ENCODE results near the gene SMYD1.

SMYD1 gene

DNA sequence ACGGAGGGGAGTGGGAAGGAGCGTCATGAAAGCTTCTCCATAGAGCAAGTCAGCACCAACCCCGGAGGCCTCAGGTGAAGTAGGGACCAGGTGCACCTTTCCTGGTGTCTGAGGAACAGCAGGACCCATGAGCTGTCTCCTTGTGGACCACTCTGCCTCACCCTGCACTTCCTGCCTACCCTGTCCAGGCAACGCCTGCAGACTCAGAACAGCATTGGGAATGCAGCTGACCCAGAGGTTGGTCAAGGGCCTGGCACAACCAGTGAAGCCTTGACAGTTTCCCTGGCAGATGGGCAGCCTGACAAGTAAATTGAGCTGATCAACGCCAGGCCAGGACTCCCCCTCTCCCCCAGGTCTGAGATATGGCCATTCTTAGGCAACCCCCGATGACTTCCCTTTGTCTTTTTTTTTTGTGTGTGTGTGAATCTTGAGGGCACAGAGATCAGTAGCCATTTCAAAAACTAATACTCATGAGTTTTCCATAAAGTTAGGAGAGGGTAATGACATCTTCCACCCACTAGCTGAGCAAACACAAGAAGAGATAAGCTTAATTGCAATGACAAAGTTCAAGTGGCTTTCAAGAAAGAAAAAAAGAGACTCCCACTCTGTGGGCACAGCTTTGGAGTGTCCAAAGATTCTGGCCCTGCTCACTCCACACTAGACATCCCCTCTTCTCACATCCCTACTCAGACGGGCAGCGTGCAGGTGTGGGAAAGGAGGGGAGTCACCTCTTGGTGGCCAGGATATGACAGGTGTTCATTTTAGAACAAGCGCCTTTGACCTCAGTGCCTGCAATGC lies 63.8 kb downstream of the SMYD1 start:
- H3K4me3 ChIP-seq (ENCODE audit: low read length), result no peak overlapping the region
- DNase-seq (ENCODE audit: low read depth, low spot score), result no peak

DNA sequence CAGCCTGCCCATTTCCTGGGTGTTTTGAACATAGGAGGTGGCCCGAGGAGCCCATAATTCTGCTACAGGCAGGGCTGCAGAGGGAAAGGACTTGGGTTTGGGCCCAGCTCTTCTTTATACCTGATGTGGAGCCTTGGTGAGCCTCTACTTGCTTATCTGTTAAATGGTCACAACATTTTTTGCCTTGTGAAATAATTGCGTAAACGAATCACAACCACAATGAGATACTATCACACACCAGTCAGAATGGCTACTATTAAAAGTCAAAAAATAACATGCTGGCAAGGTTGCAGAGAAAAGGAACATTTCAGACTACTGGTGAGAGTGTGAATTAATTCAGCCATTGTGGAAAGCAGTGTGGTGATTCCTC lies 64.4 kb downstream of the SMYD1 start:
- DNase-seq (ENCODE audit: low read depth, low spot score), result no peak

DNA sequence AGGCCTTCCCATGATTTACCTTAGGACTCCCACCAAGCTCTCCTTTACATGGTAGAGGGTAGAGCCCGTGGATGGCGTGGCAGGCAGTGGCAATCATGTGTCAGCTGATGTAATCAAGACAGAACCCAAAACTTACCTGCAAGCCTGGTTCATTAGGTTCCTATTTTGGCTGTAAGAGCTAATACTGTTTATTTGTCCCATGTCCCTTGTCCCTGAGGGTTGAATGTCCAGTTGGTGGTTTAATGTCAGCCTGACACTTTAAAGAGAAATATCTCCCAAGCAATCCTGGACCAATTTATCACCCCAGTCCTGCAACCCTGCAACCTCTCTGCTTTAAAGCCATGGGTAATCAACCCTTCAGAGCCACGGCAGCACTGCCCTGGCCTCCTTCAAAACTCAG lies 66.2 kb downstream of the SMYD1 start:
- no peak for DNase-seq (ENCODE audit: low read depth, low spot score)
- no peak overlapping the region for H3K4me3 ChIP-seq (ENCODE audit: low read length)

More for the DNA sequence above, 64.4 kb downstream of the SMYD1 start:
- H3K4me3 ChIP-seq (ENCODE audit: low read length), result no peak overlapping the region

DNA sequence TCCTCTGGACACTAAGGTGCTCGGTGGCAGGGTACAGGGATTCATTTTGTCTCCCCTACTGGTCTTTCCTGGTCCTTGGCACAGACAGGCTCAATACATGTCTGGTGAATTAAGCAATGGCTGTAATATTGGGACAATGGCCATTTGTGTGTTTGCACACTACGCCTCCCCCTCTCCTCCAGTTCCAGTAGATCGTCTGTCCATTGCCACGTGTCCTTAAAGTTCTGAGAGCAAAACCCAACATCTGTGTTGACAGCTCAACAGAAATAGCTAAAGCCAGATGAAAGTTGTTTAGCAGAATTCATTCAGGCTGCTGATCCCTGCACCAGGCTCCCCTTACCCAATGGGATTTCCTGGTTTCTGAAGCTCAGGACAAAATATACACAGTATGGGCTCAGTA lies 69.2 kb downstream of the SMYD1 start:
- H3K4me3 ChIP-seq (ENCODE audit: low read length), result no peak overlapping the region
- no peak for DNase-seq (ENCODE audit: low read depth, low spot score)

DNA sequence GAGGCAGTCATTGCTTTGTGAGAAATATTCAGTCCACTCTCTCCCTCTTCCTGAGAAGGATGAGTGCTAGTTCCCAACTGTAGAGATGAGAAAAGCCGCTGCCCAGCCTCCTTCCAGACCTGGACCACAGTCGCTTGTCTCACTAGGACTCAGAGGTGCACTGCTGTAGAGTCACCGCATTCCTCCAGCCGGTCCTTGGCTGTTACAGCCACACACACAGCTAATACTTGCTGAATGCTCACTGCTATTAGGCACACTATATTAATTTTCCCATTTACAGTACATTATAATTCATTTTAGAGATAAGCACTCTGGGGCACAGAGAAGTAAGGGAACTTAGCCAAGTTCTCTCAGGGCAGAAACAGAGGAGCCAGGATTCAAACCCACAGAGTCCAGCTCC lies 70.2 kb downstream of the SMYD1 start:
- DNase-seq (ENCODE audit: low read depth, low spot score), result no peak
- no peak overlapping the region for H3K4me3 ChIP-seq (ENCODE audit: low read length)

DNA sequence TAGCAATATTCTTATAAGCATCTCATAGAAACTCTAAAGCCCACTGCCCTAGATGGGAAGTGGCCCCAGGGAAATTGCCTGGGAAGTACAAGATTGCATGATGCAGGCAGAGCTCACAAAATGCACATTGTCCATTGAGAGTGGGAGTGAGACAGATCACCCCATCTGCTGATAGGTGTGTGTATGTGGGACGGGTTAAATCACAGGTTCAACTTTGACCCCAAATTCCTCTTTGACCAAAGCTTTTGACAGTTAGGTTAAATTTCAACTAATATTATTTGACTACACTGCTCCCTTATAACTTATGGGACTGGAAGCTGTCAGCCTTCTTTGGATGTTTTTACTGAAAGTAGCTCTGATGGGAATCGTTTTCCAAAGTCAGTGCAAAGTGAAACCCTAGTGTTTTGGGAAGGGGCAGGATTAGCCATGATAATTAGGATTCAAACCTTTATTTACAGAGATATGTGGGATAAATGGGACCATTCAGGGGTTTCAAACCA lies 71.6 kb downstream of the SMYD1 start:
- DNase-seq (ENCODE audit: low read depth, low spot score), result no peak
- no peak overlapping the region for H3K4me3 ChIP-seq (ENCODE audit: low read length)

DNA sequence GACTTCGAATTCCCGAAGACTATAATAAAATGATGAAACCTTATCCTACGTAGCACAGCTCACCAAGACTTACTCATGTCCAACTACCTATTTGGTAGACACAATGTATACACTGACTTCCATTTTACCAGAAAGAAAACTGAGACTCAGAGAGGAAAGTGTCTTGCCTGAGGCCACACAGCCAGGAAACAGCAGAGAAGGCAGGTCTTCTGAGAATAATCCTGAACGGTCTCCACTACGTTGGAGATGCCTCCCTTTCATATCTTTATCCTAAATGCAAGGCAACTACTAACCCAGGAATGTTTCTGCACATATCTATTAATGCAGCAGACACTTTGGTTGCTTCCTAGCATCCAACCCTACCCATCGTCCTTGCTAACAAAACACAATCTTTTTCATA lies 72.2 kb downstream of the SMYD1 start:
- H3K4me3 ChIP-seq (ENCODE audit: low read length), result no peak overlapping the region
- DNase-seq (ENCODE audit: low read depth, low spot score), result no peak

DNA sequence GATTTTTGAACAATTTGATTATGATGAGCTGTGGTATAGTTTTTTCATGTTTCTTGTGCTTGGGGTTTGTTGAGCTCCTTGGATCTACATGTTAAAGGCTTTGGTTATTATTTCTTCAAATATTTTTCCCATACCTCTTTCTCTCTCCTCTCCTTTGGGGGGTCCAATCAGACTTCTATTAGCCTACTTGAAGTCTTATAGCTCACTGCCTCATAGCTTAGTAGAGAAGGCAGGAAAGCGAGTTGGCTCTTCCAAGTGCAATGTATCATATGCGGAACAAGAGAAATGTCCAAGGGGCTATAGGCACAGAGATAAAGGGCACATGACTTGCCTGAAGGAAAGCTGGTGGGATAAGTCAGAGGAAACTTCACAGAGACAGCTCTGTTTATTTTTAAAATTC lies 74.3 kb downstream of the SMYD1 start:
- no peak for DNase-seq (ENCODE audit: low read depth, low spot score)
- H3K4me3 ChIP-seq (ENCODE audit: low read length), result no peak overlapping the region

DNA sequence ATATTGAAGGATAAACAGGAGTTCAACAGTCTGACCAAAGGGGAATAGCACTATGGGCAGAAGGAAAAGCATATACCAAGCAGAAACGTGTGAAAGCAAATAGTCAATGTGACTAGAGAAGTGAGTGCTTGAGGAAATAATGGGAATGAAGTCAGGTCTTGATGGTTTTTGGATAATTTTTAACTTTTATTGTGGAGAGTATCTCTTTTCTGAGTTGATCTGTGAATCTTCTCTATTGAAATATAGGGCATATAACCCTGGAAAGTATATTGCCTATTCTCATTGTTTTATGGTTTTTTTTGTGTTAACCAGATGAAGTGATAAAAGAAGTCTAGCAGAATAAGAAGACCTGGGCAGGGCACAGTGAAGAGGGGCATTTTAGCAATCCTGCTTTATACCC lies 76.6 kb downstream of the SMYD1 start:
- no peak for DNase-seq (ENCODE audit: low read depth, low spot score)
- no peak overlapping the region for H3K4me3 ChIP-seq (ENCODE audit: low read length)

DNA sequence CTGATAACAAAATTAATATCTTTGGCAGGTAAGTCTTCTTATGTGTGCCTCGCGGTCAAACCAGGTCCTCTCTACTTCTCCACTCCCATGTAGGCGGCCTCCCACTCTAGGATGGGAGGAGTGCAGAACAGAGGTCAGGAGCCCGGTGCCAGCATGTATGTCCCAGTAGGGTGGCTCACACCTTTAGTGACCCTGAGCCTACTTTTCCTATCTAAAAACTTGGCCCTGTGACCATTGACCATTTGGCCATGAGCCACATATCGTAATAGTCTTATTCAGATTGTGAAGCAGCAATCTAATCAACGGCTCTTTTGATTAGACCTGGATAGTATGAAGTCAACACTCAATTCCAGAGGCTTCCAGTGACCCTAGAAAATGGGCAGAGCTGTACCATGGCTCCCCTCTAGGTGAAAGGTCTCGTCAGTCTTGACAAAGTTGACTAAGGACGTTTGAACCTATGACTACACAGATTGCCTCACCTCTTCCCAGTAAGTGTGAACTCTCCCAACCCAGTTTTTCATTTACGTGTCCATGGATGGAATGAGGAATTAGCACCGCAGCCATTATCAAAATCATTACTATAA lies 77.4 kb downstream of the SMYD1 start:
- H3K4me3 ChIP-seq (ENCODE audit: low read length), result no peak overlapping the region
- DNase-seq (ENCODE audit: low read depth, low spot score), result no peak

DNA sequence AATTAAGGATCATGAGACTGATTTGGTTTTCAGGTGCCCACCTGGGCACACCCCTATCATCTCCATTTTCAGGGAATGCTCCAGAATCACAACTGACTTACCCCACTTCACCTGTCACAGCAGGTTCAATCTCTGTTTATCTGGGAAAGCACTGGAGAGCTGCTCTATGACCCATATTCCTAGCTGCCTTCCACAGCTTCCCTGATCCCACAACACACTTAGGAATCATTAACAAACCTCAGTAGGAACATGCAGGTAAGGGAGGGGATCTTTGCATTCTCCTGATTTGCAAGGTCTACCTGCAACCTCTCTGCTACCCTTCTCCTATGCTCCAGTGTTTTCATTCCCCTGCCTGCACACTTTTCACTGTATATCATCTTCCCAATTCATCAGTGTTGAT lies 79.0 kb downstream of the SMYD1 start:
- no peak overlapping the region for H3K4me3 ChIP-seq (ENCODE audit: low read length)
- DNase-seq (ENCODE audit: low read depth, low spot score), result no peak

DNA sequence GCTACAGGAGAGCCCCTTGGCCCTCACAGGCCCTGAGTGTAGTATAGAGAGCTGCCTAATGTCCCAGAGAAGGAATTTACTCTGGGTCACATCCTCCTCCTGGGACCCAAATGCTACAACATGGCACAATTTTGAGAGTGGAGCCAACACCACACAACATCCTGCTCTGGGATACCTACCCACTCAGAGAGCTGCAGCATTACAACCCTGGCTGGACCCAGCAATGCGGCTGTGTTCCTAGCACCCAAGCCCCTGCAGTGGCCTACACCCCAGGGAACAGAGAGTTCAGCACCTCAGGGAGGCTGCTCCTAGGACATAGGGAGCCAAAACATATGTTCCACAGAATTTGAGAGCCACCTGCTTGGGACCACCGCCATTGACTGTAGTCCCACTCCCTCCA lies 79.5 kb downstream of the SMYD1 start:
- DNase-seq (ENCODE audit: low read depth, low spot score), result no peak
- H3K4me3 ChIP-seq (ENCODE audit: low read length), result no peak overlapping the region

DNA sequence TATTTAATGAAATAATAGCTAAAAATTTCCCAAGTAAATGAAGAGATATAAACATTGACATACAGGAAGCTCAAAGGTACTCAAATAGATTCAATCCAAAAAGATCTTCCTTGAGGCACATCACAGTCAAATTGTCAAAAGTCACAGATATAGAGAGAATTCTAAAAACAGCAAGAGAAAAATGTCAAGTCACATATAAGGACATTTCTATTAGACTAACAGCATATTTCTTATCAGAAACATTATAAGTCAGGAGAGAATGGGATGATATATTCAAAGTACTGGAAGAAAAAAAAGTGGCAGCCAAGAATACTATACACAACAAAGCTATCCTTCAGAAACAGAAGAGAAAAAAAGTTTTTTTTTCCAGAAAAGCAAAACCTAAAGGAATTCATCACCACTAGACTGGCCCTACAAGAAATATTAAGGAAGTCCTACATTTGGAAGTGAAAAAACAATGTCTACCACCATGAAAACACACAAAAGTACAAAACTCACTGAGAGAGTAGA lies 81.4 kb downstream of the SMYD1 start:
- no peak overlapping the region for H3K4me3 ChIP-seq (ENCODE audit: low read length)
- no peak for DNase-seq (ENCODE audit: low read depth, low spot score)

DNA sequence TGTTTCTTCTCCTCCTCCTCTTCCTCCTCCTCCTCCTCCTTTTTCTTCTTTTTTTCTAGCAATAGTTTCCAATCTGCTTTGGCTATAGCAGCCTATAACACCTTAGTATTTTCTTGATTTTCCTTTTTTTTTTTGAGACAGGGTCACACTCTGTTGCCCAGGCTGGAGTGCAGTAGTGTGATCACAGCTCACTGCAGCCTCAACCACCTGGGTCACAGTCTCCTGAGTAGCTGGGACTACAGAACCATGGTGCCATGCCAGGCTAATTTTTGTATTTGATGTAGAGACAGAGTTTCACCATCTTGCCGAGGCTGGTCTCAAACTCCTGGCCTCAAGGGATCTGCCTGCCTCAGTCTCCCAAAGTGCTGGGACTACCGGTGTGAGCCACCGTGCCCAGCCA lies 91.9 kb downstream of the SMYD1 start:
- H3K4me3 ChIP-seq (ENCODE audit: low read length), result no peak overlapping the region
- no peak for DNase-seq (ENCODE audit: low read depth, low spot score)

DNA sequence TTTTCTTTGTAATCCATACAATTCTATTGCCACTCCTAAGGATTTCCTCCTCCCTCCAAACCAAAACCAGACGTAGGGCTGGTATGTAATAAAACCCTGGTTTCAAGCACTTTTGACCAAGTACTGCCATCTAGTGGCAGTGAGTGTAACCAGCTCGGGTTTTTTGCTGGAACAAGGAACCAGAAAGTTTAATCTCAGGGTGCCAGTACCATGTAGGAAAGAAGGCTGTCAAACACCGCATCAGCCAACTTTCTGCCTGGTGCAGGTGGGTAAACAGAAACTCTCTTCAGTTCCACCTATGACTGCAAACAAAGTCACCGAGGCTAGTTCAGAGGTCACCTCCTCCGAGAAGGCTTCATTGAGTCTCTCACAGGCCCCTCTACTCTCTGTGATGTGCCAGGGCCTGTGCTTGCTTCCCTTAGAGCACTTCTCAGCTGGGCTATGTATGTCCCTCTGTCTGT lies 92.4 kb downstream of the SMYD1 start:
- peak; percentile 50 for DNase-seq (ENCODE audit: low read depth, low spot score)
- no peak overlapping the region for H3K4me3 ChIP-seq (ENCODE audit: low read length)

DNA sequence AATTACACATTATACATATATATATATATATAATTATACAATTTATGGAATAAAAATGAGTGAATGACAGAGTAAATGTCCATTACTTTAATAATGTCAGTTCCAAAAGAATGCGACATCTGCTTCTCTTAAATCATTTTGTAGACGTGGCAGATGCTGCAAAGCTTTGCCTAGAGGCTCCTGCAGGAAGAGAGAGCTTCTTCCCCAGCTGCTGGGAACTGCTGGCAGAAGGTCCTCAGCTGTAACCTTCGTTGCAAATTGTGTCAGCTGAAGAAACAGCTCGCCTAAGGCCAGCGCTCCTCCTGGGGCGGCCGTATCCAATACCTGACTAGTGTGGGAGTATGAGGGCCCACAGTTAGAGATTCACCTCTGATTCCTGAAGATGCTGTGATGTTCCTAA lies 92.9 kb downstream of the SMYD1 start:
- no peak for DNase-seq (ENCODE audit: low read depth, low spot score)
- H3K4me3 ChIP-seq (ENCODE audit: low read length), result no peak overlapping the region

DNA sequence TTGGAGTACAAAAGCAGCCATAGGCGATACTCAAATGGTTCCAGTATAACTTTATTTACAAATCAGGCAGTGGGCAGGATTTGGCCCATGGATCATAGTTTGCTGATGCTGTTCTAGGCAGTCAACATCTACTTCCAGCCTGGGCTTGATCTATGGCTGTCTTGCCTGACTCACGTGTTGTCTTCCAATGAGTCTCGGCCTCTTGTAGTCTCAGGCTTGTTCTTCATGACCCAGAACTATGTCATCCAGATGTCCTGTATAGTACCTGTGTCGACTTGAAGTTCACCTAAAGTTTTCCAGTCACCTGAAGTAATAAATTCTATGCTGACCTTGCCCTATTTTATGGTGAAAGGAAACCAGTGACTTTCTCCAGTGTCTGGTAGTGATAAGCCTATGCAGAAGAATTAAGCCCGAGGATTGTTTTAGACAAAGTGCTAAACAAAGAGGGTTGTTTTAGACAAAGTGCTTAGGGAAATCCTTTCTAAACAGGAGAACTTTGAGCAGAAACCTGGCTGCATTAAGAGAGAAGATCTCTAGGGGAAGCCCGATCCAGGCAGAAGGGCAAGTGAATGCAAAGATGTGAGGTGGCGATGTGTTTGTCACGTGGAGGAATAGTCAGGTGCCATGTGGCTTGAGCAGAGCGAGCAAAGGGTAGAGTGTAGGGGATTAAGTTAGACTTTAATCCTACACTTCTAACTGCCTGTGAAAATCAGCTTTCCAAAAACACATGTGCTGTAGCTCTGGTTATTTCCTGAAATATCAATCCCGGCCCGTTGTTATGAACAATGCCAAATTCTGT lies 94.0 kb downstream of the SMYD1 start:
- DNase-seq (ENCODE audit: low read depth, low spot score), result no peak
- no peak overlapping the region for H3K4me3 ChIP-seq (ENCODE audit: low read length)

Measured in Jurkat, Clone E6-1 (cell line).